Fibroblast of villous mesenchyme (primary cell): ENCODE data around the gene FGL2. TPM values are rescaled to one million over a fixed set of nuclear protein-coding genes. Genes with fewer than 3 reads are reported as not detected.

Experiments used
- DNase-seq: peaks from one replicate; pipeline ENCODE4 v3.0.0-alpha.2; 2010; ENCODE audit warnings: low read depth
- H3K4me3 ChIP-seq: 2 replicates; pipeline ENCODE4 v1.5.1; 2011; ENCODE audit warnings: low read depth, mild to moderate bottlenecking, low read length
- CTCF ChIP-seq: IDR thresholded peaks from 2 replicates; pipeline ENCODE4 v1.5.1; 2012; ENCODE audit warnings: low read depth, mild to moderate bottlenecking, low read length; ENCODE audit not compliant: insufficient read depth
- total RNA-seq: library from RNA; depleted of rRNA; stranded (reverse); fragments of >200 nt; gene quantifications from 2 replicates; pipeline ENCODE4 v1.2.3, GENCODE V29; 2012

Gene FGL2
- total RNA-seq, 1 donor = 0.86 TPM

- DNase-seq = no peak
- H3K4me3 ChIP-seq = no peak overlapping the region
- no peak for TF ChIP-seq CTCF
These were observed 10.0 kb upstream of the FGL2 start for GRCh38 chr7:77209479-77210139.

GRCh38 chr7:77208416-77208815, 8.8 kb upstream of the FGL2 start:
- DNase-seq = no peak
- no peak overlapping the region for H3K4me3 ChIP-seq
- TF ChIP-seq CTCF = no peak

- no peak overlapping the region for H3K4me3 ChIP-seq
These were observed 6.1 kb upstream of the FGL2 start for GRCh38 chr7:77205706-77206105.

GRCh38 chr7:77202481-77202976, 2.9 kb upstream of the FGL2 start:
- peak; percentile 2 for DNase-seq
- no peak overlapping the region for H3K4me3 ChIP-seq
- no peak for TF ChIP-seq CTCF

More at GRCh38 chr7:77205706-77206105, 6.1 kb upstream of the FGL2 start:
- TF ChIP-seq CTCF = no peak
- no peak for DNase-seq

GRCh38 chr7:77200542-77200941, 923 bp upstream of the FGL2 start:
- H3K4me3 ChIP-seq = no peak overlapping the region
- DNase-seq = no peak
- TF ChIP-seq CTCF = no peak

GRCh38 chr7:77197141-77197540, 2.5 kb downstream of the FGL2 start:
- DNase-seq = no peak
- H3K4me3 ChIP-seq = no peak overlapping the region
- no peak for TF ChIP-seq CTCF
